Fibroblast of the aortic adventitia (primary cell): ENCODE measurements around the gene FURIN. TPM values are rescaled to one million over a fixed set of nuclear protein-coding genes. Genes with fewer than 3 reads are reported as not detected.
"Not testable (repeated sequence)": the region's sequence is repeated elsewhere in the genome, so short reads cannot be mapped to it uniquely, and the experiment has no call there.

Experiments used
- DNase-seq: peaks from one replicate; pipeline ENCODE4 v3.0.0-alpha.2; 2010; ENCODE audit warnings: low read depth
- H3K4me3 ChIP-seq: 2 replicates; pipeline ENCODE4 v1.5.1; 2011; ENCODE audit warnings: low read depth, mild to moderate bottlenecking, control low read depth, low read length, moderate library complexity
- CTCF ChIP-seq: IDR thresholded peaks from 2 replicates; pipeline ENCODE4 v1.5.1; 2011; ENCODE audit warnings: mild to moderate bottlenecking, low read length, control low read depth, inconsistent platforms; ENCODE audit not compliant: insufficient read depth
- total RNA-seq: library from RNA; depleted of rRNA; stranded (reverse); fragments of >200 nt; gene quantifications from 2 replicates; pipeline ENCODE4 v1.2.3, GENCODE V29; 2012; ENCODE audit warnings: low replicate concordance

Gene FURIN
- total RNA-seq, 1 donor: 45.0 TPM

GRCh38 chr15:90904746-90905145, 36.4 kb downstream of the FURIN start:
- no peak for TF ChIP-seq CTCF
- DNase-seq: no peak

GRCh38 chr15:90905306-90906180, 37.2 kb downstream of the FURIN start:
- no peak for TF ChIP-seq CTCF
- no peak overlapping the region for H3K4me3 ChIP-seq
- no peak for DNase-seq

More at GRCh38 chr15:90904746-90905145, 36.4 kb downstream of the FURIN start:
- H3K4me3 ChIP-seq: no peak overlapping the region

- no peak overlapping the region for H3K4me3 ChIP-seq
- TF ChIP-seq CTCF: no peak
- DNase-seq: no peak
These were observed 37.9 kb downstream of the FURIN start for GRCh38 chr15:90906181-90906849.

- no peak for DNase-seq
- TF ChIP-seq CTCF: no peak
- no peak overlapping the region for H3K4me3 ChIP-seq
These were observed 38.8 kb downstream of the FURIN start for GRCh38 chr15:90907051-90907660.

- no peak for DNase-seq
- TF ChIP-seq CTCF: no peak
- no peak overlapping the region for H3K4me3 ChIP-seq
These were observed 39.6 kb downstream of the FURIN start for GRCh38 chr15:90907838-90908507.

- not testable (repeated sequence) for DNase-seq, H3K4me3 ChIP-seq
These were observed 41.1 kb downstream of the FURIN start for GRCh38 chr15:90909449-90909848.

- TF ChIP-seq CTCF: no peak
- DNase-seq: no peak
- H3K4me3 ChIP-seq: no peak overlapping the region
These were observed 41.6 kb downstream of the FURIN start for GRCh38 chr15:90909976-90910375.
